MM.1S (cell line): ENCODE measurements around the gene GLRA3.

ENCODE experiments used
- DNase-seq: peaks from one replicate; pipeline ENCODE4 v3.0.0-alpha.2; 2015
- H2AFZ ChIP-seq: fragments of 300-600 bp; sonication (generic); 2 replicates; pipeline ENCODE4 v1.6.0; 2016; ENCODE audit warnings: antibody characterized with exemption, low read length
- H3F3A ChIP-seq: fragments of 300-600 bp; sonication (generic); 2 replicates; pipeline ENCODE4 v1.6.1; 2016; ENCODE audit warnings: mild to moderate bottlenecking, antibody characterized with exemption, low read length, moderate library complexity, mixed read lengths; ENCODE audit not compliant: insufficient read depth
- H3K27ac ChIP-seq: fragments of 300-600 bp; sonication (generic); 2 replicates; pipeline ENCODE4 v1.5.1; 2016; ENCODE audit warnings: mild to moderate bottlenecking, low read length
- H3K27me3 ChIP-seq: fragments of 300-600 bp; sonication (generic); replicated peaks from 2 replicates; pipeline ENCODE4 v1.6.0; 2016; ENCODE audit warnings: low read length; ENCODE audit not compliant: insufficient read depth
- H3K36me3 ChIP-seq: fragments of 300-600 bp; sonication (generic); replicated peaks from 2 replicates; pipeline ENCODE4 v1.6.1; 2016; ENCODE audit warnings: mild to moderate bottlenecking, low read length, mixed read lengths; ENCODE audit not compliant: insufficient read depth
- H3K4me1 ChIP-seq: fragments of 300-600 bp; sonication (generic); 2 replicates; pipeline ENCODE4 v1.6.1; 2016; ENCODE audit warnings: low read length, mixed read lengths
- H3K4me2 ChIP-seq: fragments of 300-600 bp; sonication (generic); 2 replicates; pipeline ENCODE4 v1.6.0; 2016; ENCODE audit warnings: low read depth, low read length
- H3K4me3 ChIP-seq: fragments of 300-600 bp; sonication (generic); 2 replicates; pipeline ENCODE4 v1.5.1; 2016; ENCODE audit warnings: low read length, mixed read lengths
- H3K79me2 ChIP-seq: fragments of 300-600 bp; sonication (generic); 2 replicates; pipeline ENCODE4 v1.6.1; 2016; ENCODE audit warnings: mixed run types, low read length, mixed read lengths
- H3K9ac ChIP-seq: fragments of 300-600 bp; sonication (generic); 2 replicates; pipeline ENCODE4 v1.6.1; 2016; ENCODE audit warnings: low read length, mixed read lengths
- H3K9me2 ChIP-seq: fragments of 300-600 bp; sonication (generic); replicated peaks from 2 replicates; pipeline ENCODE4 v1.6.1; 2016; ENCODE audit warnings: mild to moderate bottlenecking, low read length, mixed read lengths; ENCODE audit not compliant: insufficient read depth
- H3K9me3 ChIP-seq: fragments of 300-600 bp; sonication (generic); replicated peaks from 2 replicates; pipeline ENCODE4 v1.6.1; 2016; ENCODE audit warnings: mild to moderate bottlenecking, low read length, mixed read lengths; ENCODE audit not compliant: insufficient read depth
- H4K20me1 ChIP-seq: fragments of 300-600 bp; sonication (generic); 2 replicates; pipeline ENCODE4 v1.6.1; 2016; ENCODE audit warnings: mild to moderate bottlenecking, low read length, moderate library complexity, mixed read lengths; ENCODE audit not compliant: insufficient read depth
- EZH2 ChIP-seq: fragments of 300-600 bp; sonication (generic); optimal IDR thresholded peaks from 2 replicates; pipeline ENCODE3; 2017; ENCODE audit warnings: low read depth, mild to moderate bottlenecking, antibody characterized with exemption, low read length, mixed read lengths
- EZH2phosphoT487 ChIP-seq: fragments of 300-600 bp; sonication (generic); IDR thresholded peaks from 2 replicates; pipeline ENCODE4 v1.6.1; 2018; ENCODE audit warnings: antibody characterized with exemption, low read length
- TF ChIP-seq, protein P1 (sequence below): fragments of 300-600 bp; sonication (generic); IDR thresholded peaks from 2 replicates; pipeline ENCODE4 v1.5.1; 2016; ENCODE audit warnings: antibody characterized with exemption, low read length, mixed read lengths

Gene GLRA3

DNA sequence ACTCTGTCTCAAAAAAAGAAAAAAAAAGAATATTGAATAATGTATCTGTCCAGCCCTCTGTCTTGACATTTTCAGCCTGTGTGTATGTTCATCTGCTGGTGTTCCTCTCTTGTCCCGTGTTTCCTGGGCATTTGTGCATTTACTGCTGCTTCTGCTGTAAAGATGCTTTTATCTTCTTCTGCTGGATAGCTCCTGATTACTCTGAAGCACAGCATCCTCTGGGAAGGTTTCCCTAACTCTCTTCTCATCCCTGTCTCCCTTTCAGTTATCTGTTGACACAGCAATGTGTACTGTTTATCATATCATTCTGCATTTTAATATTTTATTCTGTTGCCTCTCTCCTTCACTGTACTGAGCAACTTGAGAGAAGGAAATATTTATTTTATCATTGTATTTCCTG, 232.5 kb downstream of the GLRA3 start:
- TF ChIP-seq EZH2, result no peak
- TF ChIP-seq EZH2phosphoT487, result no peak
- TF ChIP-seq, protein P1, sequence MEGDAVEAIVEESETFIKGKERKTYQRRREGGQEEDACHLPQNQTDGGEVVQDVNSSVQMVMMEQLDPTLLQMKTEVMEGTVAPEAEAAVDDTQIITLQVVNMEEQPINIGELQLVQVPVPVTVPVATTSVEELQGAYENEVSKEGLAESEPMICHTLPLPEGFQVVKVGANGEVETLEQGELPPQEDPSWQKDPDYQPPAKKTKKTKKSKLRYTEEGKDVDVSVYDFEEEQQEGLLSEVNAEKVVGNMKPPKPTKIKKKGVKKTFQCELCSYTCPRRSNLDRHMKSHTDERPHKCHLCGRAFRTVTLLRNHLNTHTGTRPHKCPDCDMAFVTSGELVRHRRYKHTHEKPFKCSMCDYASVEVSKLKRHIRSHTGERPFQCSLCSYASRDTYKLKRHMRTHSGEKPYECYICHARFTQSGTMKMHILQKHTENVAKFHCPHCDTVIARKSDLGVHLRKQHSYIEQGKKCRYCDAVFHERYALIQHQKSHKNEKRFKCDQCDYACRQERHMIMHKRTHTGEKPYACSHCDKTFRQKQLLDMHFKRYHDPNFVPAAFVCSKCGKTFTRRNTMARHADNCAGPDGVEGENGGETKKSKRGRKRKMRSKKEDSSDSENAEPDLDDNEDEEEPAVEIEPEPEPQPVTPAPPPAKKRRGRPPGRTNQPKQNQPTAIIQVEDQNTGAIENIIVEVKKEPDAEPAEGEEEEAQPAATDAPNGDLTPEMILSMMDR, result no peak
- Histone ChIP-seq H3F3A (no peaks in the 10 kb centered on the region), H4K20me1 (no peaks in the 10 kb centered on the region)

GRCh38 chr4:174595141-174595929, 233.7 kb downstream of the GLRA3 start:
- H3K9ac ChIP-seq, result no peak overlapping the region
- no peaks in the 10 kb centered on the region for H3K79me2 ChIP-seq
- H3K4me3 ChIP-seq, result no peak overlapping the region
- no peak overlapping the region for H2AFZ ChIP-seq
- H4K20me1 ChIP-seq, result no peaks in the 10 kb centered on the region
- TF ChIP-seq EZH2phosphoT487, result no peak
- no peak for TF ChIP-seq EZH2
- TF ChIP-seq, protein P1, result no peak
- no peak for DNase-seq
- H3K9me2 ChIP-seq, result no peaks in the 10 kb centered on the region
- no peak overlapping the region for H3K27ac ChIP-seq
- no peaks in the 10 kb centered on the region for H3F3A ChIP-seq
- H3K4me1 ChIP-seq, result no peaks in the 10 kb centered on the region
- H3K9me3 ChIP-seq, result no peaks in the 10 kb centered on the region
- H3K27me3 ChIP-seq, result no peaks in the 10 kb centered on the region
- no peaks in the 10 kb centered on the region for H3K36me3 ChIP-seq
- no peak overlapping the region for H3K4me2 ChIP-seq

More for the DNA sequence above, 232.5 kb downstream of the GLRA3 start:
- Histone ChIP-seq H3K36me3 (no peaks in the 10 kb centered on the region), H3K9me2 (no peaks in the 10 kb centered on the region), H3K27me3 (no peaks in the 10 kb centered on the region), H3K4me3 (no peak overlapping the region), H3K79me2 (no peaks in the 10 kb centered on the region), H3K27ac (no peak overlapping the region), H3K4me2 (no peak overlapping the region), H3K4me1 (no peaks in the 10 kb centered on the region), H2AFZ (no peak overlapping the region), H3K9ac (no peak overlapping the region), H3K9me3 (no peaks in the 10 kb centered on the region)
- no peak for DNase-seq

DNA sequence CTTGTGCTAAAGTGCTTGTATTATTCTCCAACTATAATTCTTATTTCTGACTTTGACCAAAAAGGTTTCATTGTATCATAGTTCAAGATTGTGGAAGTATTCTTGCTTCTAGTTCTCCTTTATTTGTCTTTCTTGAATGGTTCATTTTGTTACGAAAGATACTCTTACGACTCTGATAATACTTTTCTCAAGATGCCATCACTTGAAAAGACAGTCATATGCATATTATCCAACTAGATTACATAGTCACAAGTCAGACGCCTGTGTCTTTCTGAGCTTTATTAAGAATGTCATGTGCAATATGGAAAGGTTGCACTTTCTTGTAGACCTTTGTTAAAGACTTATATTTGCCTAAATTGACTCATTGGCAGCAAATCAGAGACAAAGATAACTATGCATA, 235.3 kb downstream of the GLRA3 start:
- no peaks in the 10 kb centered on the region for H3F3A ChIP-seq
- H3K4me3 ChIP-seq, result no peak overlapping the region
- H3K79me2 ChIP-seq, result no peaks in the 10 kb centered on the region
- H3K4me2 ChIP-seq, result no peak overlapping the region
- no peaks in the 10 kb centered on the region for H3K4me1 ChIP-seq
- no peaks in the 10 kb centered on the region for H3K9me2 ChIP-seq
- no peak overlapping the region for H3K27ac ChIP-seq
- H4K20me1 ChIP-seq, result no peaks in the 10 kb centered on the region
- H3K9me3 ChIP-seq, result no peaks in the 10 kb centered on the region
- no peak overlapping the region for H3K9ac ChIP-seq
- TF ChIP-seq, protein P1, result no peak
- no peaks in the 10 kb centered on the region for H3K36me3 ChIP-seq
- H2AFZ ChIP-seq, result no peak overlapping the region
- no peak for DNase-seq
- H3K27me3 ChIP-seq, result no peaks in the 10 kb centered on the region
